Left cardiac atrium (tissue), 4 donors: ENCODE results near the gene MT1M. TPM values are rescaled to one million over a fixed set of nuclear protein-coding genes. Genes with fewer than 3 reads are reported as not detected.
"Not testable (repeated sequence)": the region's sequence is repeated elsewhere in the genome, so short reads cannot be mapped to it uniquely, and the experiment has no call there.

ENCODE experiments used
- ATAC-seq, 2 donors: fragments of 200-7000 bp; cut with Tn5 transposase; one replicate each; pipeline ENCODE4 v1.9.1; 2020; ENCODE audit warnings: mild to moderate bottlenecking in 2 of 2, moderate library complexity in 2 of 2
- DNase-seq: peaks from one replicate; pipeline ENCODE4 v3.0.0-alpha.2; 2020
- intact Hi-C, 2 donors: fragments of 100-400 bp; cut with DNase I; formaldehyde crosslinking; loops; one replicate each; pipeline versions ENCODE4 v1.14.1 to v1.15.1; 2022 to 2023
- total RNA-seq, 2 donors: library from RNA; stranded (reverse); fragmentation: NEBNext Ultra II Directional; extraction: Animal tissue kit (Norgen Biotek cat#: 25700); gene quantifications; one replicate each; pipeline ENCODE4 v1.2.1, GENCODE V29; 2021
- donor health status: DM: no; HTN: yes; CAD: no.
- donor health status: DM: no; HTN: yes; CAD: no; lungs with severe emphysema.
- donor health status: DM: yes; HTN: yes; CAD: no.
- donor health status: Dilated cardiomyopathy.

The MT1M gene
- total RNA-seq, 2 donors from 2014 or later = 15.2 to 50.8 TPM

DNA sequence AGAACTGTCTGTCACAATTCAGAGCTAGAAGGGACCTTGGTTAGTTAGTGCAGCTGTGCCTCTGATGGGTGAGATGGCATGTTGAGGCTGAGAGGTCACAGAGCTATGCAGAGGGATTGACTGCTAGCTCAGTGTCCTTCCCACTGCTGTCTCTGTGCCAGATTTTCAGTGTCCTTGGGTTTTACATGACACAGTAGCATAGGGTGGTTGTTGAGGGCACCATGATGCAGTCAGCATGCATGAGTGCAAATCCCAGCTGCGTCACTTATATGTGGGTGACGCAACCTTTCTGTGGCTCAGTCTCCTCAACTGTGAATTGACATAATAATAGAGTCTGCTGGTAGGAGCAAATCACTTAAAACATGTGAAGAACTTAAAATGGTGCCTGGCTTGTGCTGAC lies 8.7 kb downstream of the MT1M start:
- intact Hi-C loops = no loop called here
- ATAC-seq = no peak
- DNase-seq = no peak

DNA sequence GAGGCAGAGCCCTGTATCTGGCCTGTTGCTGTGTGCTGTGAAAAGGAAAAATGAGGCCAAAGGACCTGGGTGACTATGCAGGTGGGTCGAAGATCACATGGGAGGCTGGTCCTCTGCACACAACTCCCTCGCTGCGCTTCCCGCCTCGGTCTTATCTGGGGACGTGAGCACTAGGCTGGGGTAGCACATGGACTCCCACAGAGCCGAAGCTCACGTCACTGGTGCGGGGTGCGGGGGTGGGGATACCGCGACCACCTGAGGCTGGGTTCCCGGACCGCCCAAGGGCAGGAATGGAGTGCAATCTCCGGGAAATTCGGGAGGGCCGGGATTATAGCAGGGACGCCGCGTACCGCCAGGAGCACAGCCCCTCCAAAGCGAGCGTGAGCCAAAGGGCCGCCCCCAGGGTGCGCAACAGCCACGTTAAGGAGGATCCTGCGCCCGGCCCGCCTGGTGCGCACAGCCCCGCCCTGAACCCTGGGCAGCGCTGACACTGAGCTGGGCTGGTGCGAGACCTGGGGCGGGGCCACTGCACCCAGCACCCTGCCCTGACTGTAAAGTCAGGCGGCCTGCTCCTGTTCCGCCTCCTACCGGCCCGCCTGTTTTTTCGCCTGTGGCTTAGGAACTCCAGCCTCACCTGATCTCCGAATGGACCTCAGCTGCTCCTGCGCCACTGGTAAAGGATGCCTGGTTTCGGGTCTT lies 10.8 kb downstream of the MT1M start:
- peak; percentile 87 for DNase-seq
- intact Hi-C loops = no loop called here
- peak; percentile 93 to 97 for ATAC-seq

- DNase-seq = no peak
- intact Hi-C loops = no loop called here
- no peak for ATAC-seq
These were observed 11.4 kb downstream of the MT1M start for GRCh38 chr16:56643833-56644232.

- intact Hi-C loops = no loop called here
- DNase-seq = no peak
- no peak for ATAC-seq
These were observed 12.9 kb downstream of the MT1M start for GRCh38 chr16:56645311-56645710.

GRCh38 chr16:56645838-56646237 lies 13.4 kb downstream of the MT1M start:
- no peak for ATAC-seq
- intact Hi-C loops = no loop called here

DNA sequence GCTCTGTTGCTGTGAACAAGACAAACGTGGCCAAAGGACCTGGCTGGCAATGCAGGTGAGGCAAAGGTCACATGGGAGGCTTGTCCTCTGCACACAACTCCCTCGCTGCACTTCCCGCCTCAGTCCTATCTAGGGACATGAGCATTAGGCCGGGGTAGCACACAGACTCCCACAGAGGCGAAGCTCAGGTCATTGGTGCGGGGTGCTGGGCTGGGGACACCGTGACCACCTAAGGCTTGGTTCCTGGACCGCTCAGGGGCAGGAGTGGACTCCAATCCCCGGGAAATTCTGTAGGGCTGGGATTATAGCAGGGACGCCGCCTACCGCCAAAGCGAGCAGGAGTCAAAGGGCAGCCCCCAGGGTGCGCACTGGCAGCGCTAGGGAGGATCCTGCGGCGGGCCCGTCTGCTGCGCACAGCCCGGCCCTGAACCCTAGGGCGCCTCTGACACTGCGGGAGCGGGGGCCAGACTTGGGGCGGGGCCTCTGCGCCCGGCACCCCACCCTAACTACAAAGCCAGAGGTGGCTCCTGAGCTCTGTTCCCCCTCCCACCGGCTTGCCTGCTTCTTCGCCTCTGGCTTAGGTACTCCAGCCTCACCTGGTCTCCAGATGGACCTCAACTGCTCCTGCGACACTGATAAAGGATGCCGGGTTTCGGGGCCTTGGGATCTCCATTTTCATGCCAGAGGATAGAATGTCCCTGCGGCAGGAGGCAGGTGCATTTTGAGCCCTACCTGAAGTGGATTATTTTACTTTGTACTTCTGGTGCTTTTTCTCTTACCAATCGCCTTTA lies 15.4 kb downstream of the MT1M start:
- intact Hi-C loops = no loop called here
- ATAC-seq (no peak), DNase-seq (no peak)

More at GRCh38 chr16:56645838-56646237, 13.4 kb downstream of the MT1M start:
- DNase-seq = no peak

- DNase-seq (no peak), ATAC-seq (no peak)
- intact Hi-C loops = no loop called here
These were observed 16.8 kb downstream of the MT1M start for GRCh38 chr16:56649271-56649670.

DNA sequence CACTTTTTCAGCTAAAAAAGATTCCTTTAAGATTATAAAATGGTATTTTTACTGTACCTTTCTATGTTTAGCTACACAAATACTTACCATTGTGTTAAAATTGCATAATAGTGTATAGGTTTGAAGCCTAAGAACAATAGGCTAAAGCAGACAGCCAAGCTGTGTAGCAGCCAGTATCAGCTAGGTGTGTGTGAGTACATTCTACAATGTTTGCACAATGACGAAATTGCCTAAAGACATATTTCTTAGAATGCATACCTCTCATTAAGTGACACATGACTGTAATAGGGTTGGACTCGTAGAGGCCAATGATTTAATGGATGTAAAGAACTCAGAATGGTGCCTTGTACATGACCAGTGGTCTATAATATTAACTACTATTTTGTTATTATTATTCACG lies 17.4 kb downstream of the MT1M start:
- no peak for ATAC-seq
- DNase-seq = no peak
- intact Hi-C loops = no loop called here

- no peak for DNase-seq
- intact Hi-C loops = no loop called here
- ATAC-seq = no peak
These were observed 19.1 kb downstream of the MT1M start, which contains the start of gene MT1B for GRCh38 chr16:56651586-56651985. Gene MT1B, plus strand, starts transcription at chr16:56651886. Its CDS starts 68 bp downstream, at chr16:56651954.

DNA sequence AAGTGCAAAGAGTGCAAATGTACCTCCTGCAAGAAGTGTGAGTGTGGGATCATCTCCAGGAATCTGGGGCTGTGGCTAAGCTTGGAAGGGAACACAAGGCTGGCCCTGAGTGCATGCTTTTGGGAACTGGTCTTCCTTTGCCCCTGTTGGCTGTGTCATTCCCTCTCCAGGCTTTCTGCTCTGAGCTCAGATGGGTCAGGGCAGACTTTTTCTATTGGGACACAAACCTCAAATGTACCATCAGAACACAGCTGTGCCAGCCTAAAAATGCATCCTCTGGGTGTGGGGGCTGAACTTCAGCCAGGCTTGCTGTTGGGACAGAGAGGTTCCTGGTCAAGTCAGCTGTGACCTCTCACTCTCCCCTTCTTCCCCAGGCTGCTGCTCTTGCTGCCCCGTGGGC lies 20.1 kb downstream of the MT1M start:
- ATAC-seq = peak in 1 of 2 donors; percentile 61
- intact Hi-C loops = no loop called here
- DNase-seq = no peak

GRCh38 chr16:56653218-56653617 lies 20.8 kb downstream of the MT1M start:
- DNase-seq (no peak), ATAC-seq (no peak)
- intact Hi-C loops = no loop called here

DNA sequence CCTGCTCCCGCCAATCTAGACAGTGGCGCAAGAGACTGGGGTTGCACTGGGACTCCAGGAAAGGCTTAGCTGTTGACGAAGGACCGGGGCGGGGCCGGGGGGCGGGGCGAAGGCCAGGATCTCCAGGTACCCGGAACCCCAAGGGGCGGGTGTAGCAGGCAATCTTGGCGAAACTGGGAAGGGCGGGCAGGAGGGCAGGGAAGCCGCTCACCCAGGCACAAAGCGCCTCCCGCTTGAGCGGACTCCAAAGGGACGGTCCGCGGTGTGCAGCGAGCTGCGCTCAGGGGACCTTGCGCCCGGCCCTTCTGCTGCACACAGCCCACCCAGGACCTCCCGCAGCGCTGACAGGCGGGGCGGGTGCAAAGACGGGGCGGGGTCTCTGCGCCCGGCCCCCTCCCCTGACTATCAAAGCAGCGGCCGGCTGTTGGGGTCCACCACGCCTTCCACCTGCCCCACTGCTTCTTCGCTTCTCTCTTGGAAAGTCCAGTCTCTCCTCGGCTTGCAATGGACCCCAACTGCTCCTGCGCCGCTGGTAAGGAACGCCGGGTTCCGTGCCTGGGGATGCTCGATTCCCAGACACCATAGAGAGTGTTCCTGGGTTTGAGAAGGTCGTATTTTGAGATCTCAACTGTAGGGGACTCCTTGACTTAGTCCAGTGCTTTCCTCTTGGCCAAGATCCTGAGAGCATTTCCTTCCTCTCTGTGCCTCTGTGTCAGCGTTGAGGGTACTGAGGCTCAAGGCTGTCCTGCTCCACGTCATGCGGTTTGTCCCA lies 25.3 kb downstream of the MT1M start, which contains the start of gene MT1F:
Gene MT1F (plus strand): TSS at position 405 of the 772 bp plus-strand sequence. CDS start 100 bp downstream, at position 505.
- ATAC-seq (peak; percentile 90 to 96), DNase-seq (peak; percentile 78)
- intact Hi-C loops = loop anchor here in 1 of 2 donors (2.0 kb wide), 1 partner anchor 19 kb away; the partner anchor contains the start of gene MT1A

- ATAC-seq = no peak
- DNase-seq = no peak
- intact Hi-C loops = no loop called here
These were observed 25.9 kb downstream of the MT1M start for GRCh38 chr16:56658327-56658875.

GRCh38 chr16:56662357-56663354 lies 30.2 kb downstream of the MT1M start:
- no peak for DNase-seq
- intact Hi-C loops = no loop called here
- ATAC-seq = no peak

DNA sequence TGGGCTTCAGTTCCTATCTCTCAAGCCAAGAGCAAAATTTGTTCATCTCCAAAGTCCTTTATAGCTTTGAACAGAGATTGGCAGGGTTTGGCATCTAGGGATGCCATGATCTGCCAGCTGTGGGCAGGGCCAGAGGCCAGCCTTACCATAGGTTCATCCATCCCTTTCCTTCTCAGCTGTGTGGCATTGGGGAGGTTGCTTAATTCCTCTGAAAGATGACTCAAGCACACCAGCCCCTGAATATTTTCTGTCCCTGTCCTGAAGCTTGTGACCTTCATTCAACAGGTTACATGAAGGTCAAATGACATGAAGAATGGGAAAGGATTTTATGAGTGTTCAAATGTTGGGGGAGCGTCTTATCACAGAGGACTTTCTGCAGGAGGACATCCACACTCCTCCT lies 32.0 kb downstream of the MT1M start:
- intact Hi-C loops = no loop called here
- ATAC-seq (no peak), DNase-seq (no peak)

- intact Hi-C loops, ATAC-seq, DNase-seq: not testable (repeated sequence)
These were observed 33.1 kb downstream of the MT1M start for GRCh38 chr16:56665286-56666261.
